ENCODE measurements around the gene PPM1N. TPM values are rescaled to one million over a fixed set of nuclear protein-coding genes. Genes with fewer than 3 reads are reported as not detected.

Gene PPM1N
- polyA plus RNA-seq, 3 donors: 1.3 to 4.3 (median 2.7) TPM

DNA sequence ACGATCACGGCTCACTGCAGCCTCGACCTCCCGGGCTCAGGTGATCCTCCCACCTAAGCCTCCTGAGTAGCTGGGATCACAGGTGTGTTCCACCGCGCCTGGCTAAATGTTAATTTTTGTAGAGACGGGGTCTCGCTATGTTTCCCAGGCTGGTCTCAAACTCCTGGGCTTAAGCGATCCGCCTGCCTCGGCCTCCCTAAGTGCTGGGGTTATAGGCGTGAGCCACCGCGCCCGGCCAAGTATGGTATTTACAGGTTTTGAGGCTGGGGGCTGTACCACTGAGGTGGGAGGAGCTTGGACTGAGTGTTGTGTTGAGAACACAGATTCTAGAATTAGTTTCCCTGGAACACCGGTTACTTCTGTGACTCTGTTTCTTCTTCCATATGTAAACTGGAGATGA, 452 bp upstream of the PPM1N start:
- H3K36me3 ChIP-seq (replicated peaks in 1 of 2; ENCODE audit: control insufficient read depth in 1 of 2, insufficient read depth in 2 of 2, low read length in 2 of 2): no peaks in the 10 kb centered on the region
- peak overlapping the region in 1 of 7 donors; percentile 26 for H3K27ac Mint-ChIP-seq
- peaks cover 14 to 15% of the 10 kb centered on the region in 2 donors for H3K36me3 Mint-ChIP-seq
- H3K9ac ChIP-seq (ENCODE audit: insufficient read depth, low read length, poor library complexity, severe bottlenecking): no peak overlapping the region
- H3K4me1 ChIP-seq (ENCODE audit: control insufficient read depth in 1 of 2, insufficient read depth in 2 of 2, low read length in 2 of 2): peaks cover 65 to 76% of the 10 kb centered on the region in 2 donors
- peak overlapping the region; percentile 48 to 94 for H3K4me3 Mint-ChIP-seq
- H3K27me3 Mint-ChIP-seq (ENCODE audit: low read depth in 3 of 3): peaks cover 36 to 72% (median 59%) of the 10 kb centered on the region in 3 donors
- H3K4me1 Mint-ChIP-seq: peaks cover 61% of the 10 kb centered on the region
- H3K4me2 ChIP-seq (replicated peaks; ENCODE audit: extremely low read depth, low read length, poor library complexity, severe bottlenecking): no peak overlapping the region
- no peak for DNase-seq
- intact Hi-C loops (cut with micrococcal nuclease): loop anchor here in 1 of 2 donors (10.0 kb wide), 1 partner anchor 187 kb away; no protein-coding TSS in a partner anchor
- peaks cover 15 to 46% of the 10 kb centered on the region in 2 donors for H3K27me3 ChIP-seq (ENCODE audit: control insufficient read depth in 2 of 2, insufficient read depth in 2 of 2, low read length in 2 of 2)
- WGBS (ENCODE audit: insufficient coverage): 34% methylated on average over 16 of the region's 16 CpGs
- peaks cover 10% of the 10 kb centered on the region for H4K20me1 ChIP-seq (ENCODE audit: insufficient read depth, low read length)
- no peaks in the 10 kb centered on the region for H3K79me2 ChIP-seq (ENCODE audit: insufficient read depth, low read length)
- H3K9me3 Mint-ChIP-seq: peaks cover 5 to 16% (median 11%) of the 10 kb centered on the region in 7 donors
- H2AFZ ChIP-seq (ENCODE audit: insufficient read depth, low read depth, low read length, poor library complexity, severe bottlenecking): no peak overlapping the region
- TF ChIP-seq, protein P1, sequence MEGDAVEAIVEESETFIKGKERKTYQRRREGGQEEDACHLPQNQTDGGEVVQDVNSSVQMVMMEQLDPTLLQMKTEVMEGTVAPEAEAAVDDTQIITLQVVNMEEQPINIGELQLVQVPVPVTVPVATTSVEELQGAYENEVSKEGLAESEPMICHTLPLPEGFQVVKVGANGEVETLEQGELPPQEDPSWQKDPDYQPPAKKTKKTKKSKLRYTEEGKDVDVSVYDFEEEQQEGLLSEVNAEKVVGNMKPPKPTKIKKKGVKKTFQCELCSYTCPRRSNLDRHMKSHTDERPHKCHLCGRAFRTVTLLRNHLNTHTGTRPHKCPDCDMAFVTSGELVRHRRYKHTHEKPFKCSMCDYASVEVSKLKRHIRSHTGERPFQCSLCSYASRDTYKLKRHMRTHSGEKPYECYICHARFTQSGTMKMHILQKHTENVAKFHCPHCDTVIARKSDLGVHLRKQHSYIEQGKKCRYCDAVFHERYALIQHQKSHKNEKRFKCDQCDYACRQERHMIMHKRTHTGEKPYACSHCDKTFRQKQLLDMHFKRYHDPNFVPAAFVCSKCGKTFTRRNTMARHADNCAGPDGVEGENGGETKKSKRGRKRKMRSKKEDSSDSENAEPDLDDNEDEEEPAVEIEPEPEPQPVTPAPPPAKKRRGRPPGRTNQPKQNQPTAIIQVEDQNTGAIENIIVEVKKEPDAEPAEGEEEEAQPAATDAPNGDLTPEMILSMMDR (IDR thresholded peaks at IDR 0.05): no peak
- H3K9me3 ChIP-seq (replicated peaks in 1 of 2; ENCODE audit: control insufficient read depth in 1 of 2, insufficient read depth in 1 of 2, low read length in 2 of 2): peaks cover 6 to 8% of the 10 kb centered on the region in 2 donors
- H3K27ac ChIP-seq (ENCODE audit: low read depth in 1 of 2, low read length in 2 of 2): no peak overlapping the region
- peak overlapping the region in 1 of 3 experiments; percentile 61 for H3K4me3 ChIP-seq (replicated peaks in 1 of 3; ENCODE audit: low read depth in 2 of 3, low read length in 3 of 3)

DNA sequence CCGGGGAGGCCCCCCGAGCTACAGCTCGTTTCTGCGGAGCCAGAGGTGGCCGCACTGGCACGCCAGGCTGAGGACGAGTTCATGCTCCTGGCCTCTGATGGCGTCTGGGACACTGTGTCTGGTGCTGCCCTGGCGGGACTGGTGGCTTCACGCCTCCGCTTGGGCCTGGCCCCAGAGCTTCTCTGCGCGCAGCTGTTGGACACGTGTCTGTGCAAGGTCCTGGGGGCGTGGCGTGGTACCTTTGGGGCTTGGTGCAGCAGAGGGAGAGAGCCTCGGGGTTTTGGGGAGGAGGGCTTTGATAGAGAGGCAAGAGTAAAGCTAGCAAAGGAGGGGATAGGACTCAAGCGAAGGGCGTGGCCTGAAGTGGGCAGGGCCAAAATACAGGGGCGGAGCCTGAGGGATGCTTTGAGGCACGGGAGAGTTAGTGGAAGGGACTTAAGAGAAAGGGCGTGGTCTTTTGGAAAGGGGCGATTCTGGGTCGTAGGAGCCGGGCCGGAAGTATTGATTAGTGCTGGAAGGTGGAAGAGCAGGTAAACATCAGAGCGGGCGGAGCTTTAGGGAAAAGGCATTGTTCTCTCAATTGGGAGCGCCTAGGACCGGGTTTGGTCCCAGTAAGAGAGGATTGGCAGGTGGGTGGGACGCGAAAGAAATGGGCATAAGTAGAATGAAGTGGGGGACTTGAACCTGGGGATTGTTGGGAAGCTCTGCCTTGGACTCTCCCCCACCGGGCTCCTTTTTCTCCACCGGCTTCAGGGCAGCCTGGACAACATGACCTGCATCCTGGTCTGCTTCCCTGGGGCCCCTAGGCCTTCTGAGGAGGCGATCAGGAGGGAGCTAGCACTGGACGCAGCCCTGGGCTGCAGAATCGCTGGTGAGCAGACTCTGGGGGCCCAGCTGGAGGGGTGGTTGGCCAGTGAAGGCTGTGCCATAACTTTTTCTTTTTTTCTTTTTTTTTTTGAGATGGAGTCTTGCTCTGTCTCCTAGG, 1.2 kb downstream of the PPM1N start:
- peaks cover 10% of the 10 kb centered on the region for H4K20me1 ChIP-seq (ENCODE audit: insufficient read depth, low read length)
- intact Hi-C loops (cut with micrococcal nuclease): loop anchor here in 1 of 2 donors (10.0 kb wide), 1 partner anchor 185 kb away; no protein-coding TSS in a partner anchor
- Mint-ChIP-seq H3K27ac (peak overlapping the region in 1 of 7 donors; percentile 59), H3K9me3 (peaks cover 5 to 15% (median 10%) of the 10 kb centered on the region in 7 donors), H3K4me3 (peak overlapping the region; percentile 45 to 88), H3K4me1 (peaks cover 59% of the 10 kb centered on the region), H3K27me3 (ENCODE audit: low read depth in 3 of 3) (peaks cover 36 to 62% (median 52%) of the 10 kb centered on the region in 3 donors), H3K36me3 (peaks cover 14 to 15% of the 10 kb centered on the region in 2 donors)
- peak overlapping the region; percentile 37 for H2AFZ ChIP-seq (ENCODE audit: insufficient read depth, low read depth, low read length, poor library complexity, severe bottlenecking)
- no peaks in the 10 kb centered on the region for H3K36me3 ChIP-seq (replicated peaks in 1 of 2; ENCODE audit: control insufficient read depth in 1 of 2, insufficient read depth in 2 of 2, low read length in 2 of 2)
- H3K9me3 ChIP-seq (replicated peaks in 1 of 2; ENCODE audit: control insufficient read depth in 1 of 2, insufficient read depth in 1 of 2, low read length in 2 of 2): peaks cover 6 to 8% of the 10 kb centered on the region in 2 donors
- H3K4me1 ChIP-seq (ENCODE audit: control insufficient read depth in 1 of 2, insufficient read depth in 2 of 2, low read length in 2 of 2): peaks cover 70 to 83% of the 10 kb centered on the region in 2 donors
- H3K27me3 ChIP-seq (ENCODE audit: control insufficient read depth in 2 of 2, insufficient read depth in 2 of 2, low read length in 2 of 2): peaks cover 15 to 40% of the 10 kb centered on the region in 2 donors
- no peak overlapping the region for H3K27ac ChIP-seq (ENCODE audit: low read depth in 1 of 2, low read length in 2 of 2)
- H3K4me3 ChIP-seq (replicated peaks in 1 of 3; ENCODE audit: low read depth in 2 of 3, low read length in 3 of 3): peak overlapping the region in 1 of 3 experiments; percentile 61
- H3K9ac ChIP-seq (ENCODE audit: insufficient read depth, low read length, poor library complexity, severe bottlenecking): no peak overlapping the region
- TF ChIP-seq, protein P1 (IDR thresholded peaks at IDR 0.05): no peak
- WGBS (ENCODE audit: insufficient coverage): 14% methylated on average over 31 of the region's 37 CpGs
- peak overlapping the region; percentile 66 for H3K4me2 ChIP-seq (replicated peaks; ENCODE audit: extremely low read depth, low read length, poor library complexity, severe bottlenecking)
- no peaks in the 10 kb centered on the region for H3K79me2 ChIP-seq (ENCODE audit: insufficient read depth, low read length)
- peak in 1 of 3 donors; percentile 34 for DNase-seq

Data from CD14-positive monocyte (primary cell).